ENCODE data around the gene SEZ6L. TPM values are rescaled to one million over a fixed set of nuclear protein-coding genes. Genes with fewer than 3 reads are reported as not detected.

Gene SEZ6L
- total and polyA plus RNA-seq, 10 of the 15 experiments (the other 5 are each of a cell fraction or from before 2014, with no cell fraction given) = not detected

- TF ChIP-seq PKNOX1 (IDR thresholded peaks at IDR 0.05) (peak; percentile 75), KAT2A (conservative IDR thresholded peaks at IDR 0.05; ENCODE audit: control insufficient read depth, low read depth, low read length) (no peak)
Measured at GRCh38 chr22:26430600-26430999, 261.3 kb downstream of the SEZ6L start (continued).

GRCh38 chr22:26431261-26431995, 262.2 kb downstream of the SEZ6L start:
- peak overlapping the region; percentile 26; the same call in 1 of the 2 replicates for H2AFZ ChIP-seq (ENCODE audit: control insufficient read depth, low read depth, low read length)
- peaks cover 4% of the 10 kb centered on the region; the same call in 1 of the 2 replicates for H4K20me1 ChIP-seq (ENCODE audit: control insufficient read depth, insufficient read depth)
- peak overlapping the region; percentile 74; the same call in 1 of the 2 replicates for H3K9ac ChIP-seq (ENCODE audit: control insufficient read depth, insufficient read depth, low read length)
- H3K27ac ChIP-seq (ENCODE audit: control insufficient read depth, insufficient read depth) = peak overlapping the region; percentile 41
- H3K79me2 ChIP-seq (ENCODE audit: control insufficient read depth, insufficient read depth, low read length) = peaks cover 29% of the 10 kb centered on the region
- POLR2A ChIA-PET = interaction anchor here (0.6 to 2.5 kb wide), 7 partner anchors 10 to 264 kb away, joined by 3 to 18 read pairs (median 7); partner anchors contain the start of genes HPS4 and SRRD
- intact Hi-C loops (cut with micrococcal nuclease; ENCODE audit: unreplicated experiment) = loop anchor here (5.0 kb wide), 1 partner anchor 51 kb away; the partner anchor contains the start of genes HPS4 and SRRD
- H3K36me3 ChIP-seq (ENCODE audit: control insufficient read depth in 2 of 2, insufficient read depth in 2 of 2, low read length in 1 of 2) = peaks cover 3 to 8% of the 10 kb centered on the region in 2 experiments; a peak in 2 of 4 replicates
- peaks cover 36% of the 10 kb centered on the region for H3K4me1 ChIP-seq (ENCODE audit: control insufficient read depth, insufficient read depth, low read length)
- no peaks in the 10 kb centered on the region for H3K9me3 ChIP-seq (replicated peaks; ENCODE audit: control insufficient read depth, insufficient read depth, low read length)
- H3K27me3 ChIP-seq (replicated peaks in 1 of 2; ENCODE audit: control insufficient read depth in 2 of 2, insufficient read depth in 2 of 2, low read length in 1 of 2) = no peaks in the 10 kb centered on the region
- WGBS (ENCODE audit: insufficient coverage, insufficient replicate concordance, low lambda C conversion rate, missing lambda C conversion rate) = 59% methylated on average over 13 of the region's 13 CpGs
- in situ Hi-C loops (cut with MboI) = no loop called here
- no peak for FAIRE-seq
- H3K4me3 ChIP-seq = peak overlapping the region; percentile 92
- ATAC-seq = peak; percentile 19; the same call in 2 of the 3 replicates
- SMC1A ChIA-PET (ENCODE audit: uncharacterized antibody, unreplicated experiment) = interaction anchor here (0.6 to 2.6 kb wide), 14 partner anchors 12 to 242 kb away, joined by 3 to 16 read pairs (median 4); no protein-coding TSS in a partner anchor
- CTCF ChIA-PET = interaction anchor here (0.6 to 3.2 kb wide), 12 partner anchors 13 to 243 kb away, joined by 3 to 26 read pairs (median 5); partner anchors contain the start of gene SRRD
- DNase-seq (ENCODE audit: low read depth, low spot score) = peak; percentile 26
- RAD21 ChIA-PET (ENCODE audit: unreplicated experiment) = interaction anchor here (1.0 to 2.2 kb wide), 9 partner anchors 26 to 241 kb away, joined by 3 to 10 read pairs (median 5); partner anchors contain the start of gene TFIP11
- H3K4me2 ChIP-seq (ENCODE audit: control insufficient read depth, insufficient read depth) = peak overlapping the region; percentile 97
- BruUV-seq (replicated peaks) = TSS peak; percentile 59
- no peak for TF ChIP-seq TBL1XR1 (IDR thresholded peaks at IDR 0.05; ENCODE audit: low read depth, low read length)
- no peak for TF ChIP-seq KDM1A (IDR thresholded peaks at IDR 0.05; ENCODE audit: borderline replicate concordance)
- TF ChIP-seq SMAD1 (IDR thresholded peaks at IDR 0.05; ENCODE audit: low read depth, partially characterized antibody) = no peak
- no peak for TF ChIP-seq RFX5 (IDR thresholded peaks at IDR 0.05; ENCODE audit: low read depth, low read length)
- TF ChIP-seq SPI1 (IDR thresholded peaks at IDR 0.05; ENCODE audit: borderline replicate concordance, insufficient read depth, low read depth, low read length) = no peak
- TF ChIP-seq ELK1 (IDR thresholded peaks at IDR 0.05; ENCODE audit: low read depth, low read length) = no peak
- no peak for TF ChIP-seq TCF3 (IDR thresholded peaks at IDR 0.05; ENCODE audit: borderline replicate concordance, insufficient read depth, low read depth, low read length)
- no peak for TF ChIP-seq CHD2 (IDR thresholded peaks at IDR 0.05; ENCODE audit: borderline replicate concordance, low read depth, low read length)
- no peak for TF ChIP-seq MXI1 (IDR thresholded peaks at IDR 0.05; ENCODE audit: low read depth, low read length)
- TF ChIP-seq ESRRA (IDR thresholded peaks at IDR 0.05; ENCODE audit: low read length) = no peak
- no peak for TF ChIP-seq SUPT20H (IDR thresholded peaks at IDR 0.05; ENCODE audit: borderline replicate concordance, control insufficient read depth, low read depth, low read length)
- no peak for TF ChIP-seq PRDM15 (CRISPR knock-in tag; IDR thresholded peaks at IDR 0.05)
